GM12878 (cell line): ENCODE results near the gene RPS5. TPM values are rescaled to one million over a fixed set of nuclear protein-coding genes. Genes with fewer than 3 reads are reported as not detected.

ENCODE experiments used
- BCL11A ChIP-seq: IDR thresholded peaks from 2 replicates; pipeline ENCODE4 v1.6.1; 2011; ENCODE audit warnings: low read depth, low read length
- DPF2 ChIP-seq: fragments of 450-650 bp; IDR thresholded peaks from 2 replicates; pipeline ENCODE4 v1.6.1; 2017; ENCODE audit warnings: mild to moderate bottlenecking
- EP300 ChIP-seq, 2 experiments: fragments of 150-350 bp in 1 of 2; IDR thresholded peaks; 2 replicates each; pipeline ENCODE4 v1.6.1; 2011 to 2012; ENCODE audit warnings: low read depth in 2 of 2, low read length in 2 of 2, borderline replicate concordance in 1 of 2, improper control_type of control experiment in 1 of 2, inconsistent platforms in 1 of 2; ENCODE audit not compliant: control insufficient read depth in 1 of 2
- GABPA ChIP-seq: IDR thresholded peaks from 2 replicates; pipeline ENCODE4 v1.6.1; 2014; ENCODE audit warnings: antibody characterized with exemption, low read depth, mild to moderate bottlenecking, inconsistent platforms
- KDM1A ChIP-seq: fragments of 200-600 bp; sonication (generic); IDR thresholded peaks from 2 replicates; pipeline ENCODE4 v1.6.1; 2016; ENCODE audit warnings: borderline replicate concordance
- NFXL1 ChIP-seq: fragments of 450-650 bp; IDR thresholded peaks from 2 replicates; pipeline ENCODE4 v1.6.1; 2017; ENCODE audit warnings: antibody characterized with exemption, mild to moderate bottlenecking, borderline replicate concordance
- PML ChIP-seq: IDR thresholded peaks from 2 replicates; pipeline ENCODE4 v1.6.1; 2012; ENCODE audit warnings: low read length, inconsistent platforms
- POLR2A ChIP-seq: IDR thresholded peaks from 2 replicates; pipeline ENCODE4 v1.6.1; 2011; ENCODE audit warnings: low read depth, mild to moderate bottlenecking, low read length
- RBBP5 ChIP-seq: fragments of 200-600 bp; sonication (generic); conservative IDR thresholded peaks from 2 replicates; pipeline ENCODE4 v1.6.1; 2016
- RELA ChIP-seq: fragments of 450-650 bp; IDR thresholded peaks from 2 replicates; pipeline ENCODE4 v1.8.0; 2014; ENCODE audit warnings: borderline replicate concordance; ENCODE audit not compliant: partially characterized antibody
- SMAD1 ChIP-seq: fragments of 450-650 bp; IDR thresholded peaks from 2 replicates; pipeline ENCODE4 v1.6.1; 2018; ENCODE audit warnings: mild to moderate bottlenecking, low read depth; ENCODE audit not compliant: partially characterized antibody
- SREBF1 ChIP-seq: IDR thresholded peaks from 2 replicates; pipeline ENCODE4 v1.6.1; 2012; ENCODE audit warnings: mild to moderate bottlenecking, low read length
- SREBF2 ChIP-seq: IDR thresholded peaks from 2 replicates; pipeline ENCODE4 v1.6.1; 2012; ENCODE audit warnings: mild to moderate bottlenecking, low read length
- ZNF622 ChIP-seq: fragments of 450-650 bp; IDR thresholded peaks from 2 replicates; pipeline ENCODE4 v1.6.1; 2017; ENCODE audit warnings: mild to moderate bottlenecking, inconsistent platforms
- polyA plus RNA-seq, 11 experiments: library from polyadenylated mRNA; depleted of rRNA in 4 of 11; unstranded in 6 of 11; stranded (reverse) in 5 of 11; fragments of >200 nt; fragmentation: Nextera tagmentation in 4 of 11; fragmentation: Illumina TruSeq in 1 of 11; extraction: Ambion mirVana in 4 of 11; extraction: Trizol in 1 of 11; gene quantifications; 1 replicate in 1 of 11; 2 replicates in 10 of 11; pipeline versions ENCODE4 v1.2.1 to v1.2.3, GENCODE V29; 2011 to 2016; ENCODE audit warnings: inconsistent platforms in 2 of 11, missing spikeins in 2 of 11, low read depth in 1 of 11
- total RNA-seq, 4 experiments: library from RNA; depleted of rRNA in 3 of 4; stranded (reverse); fragments of >200 nt in 3 of 4; fragmentation: Illumina TruSeq in 1 of 4; extraction: Trizol in 1 of 4; gene quantifications; 2 replicates each; pipeline versions ENCODE4 v1.2.1 to v1.2.3, GENCODE V29; 2013 to 2021
- TF ChIP-seq, protein P1 (sequence below): fragments of 450-650 bp; IDR thresholded peaks from 2 replicates; pipeline ENCODE4 v1.6.1; 2017; ENCODE audit warnings: antibody characterized with exemption, mild to moderate bottlenecking, moderate library complexity
- TF ChIP-seq, protein P2 (sequence below): fragments of 450-650 bp; IDR thresholded peaks from 2 replicates; pipeline ENCODE4 v1.6.1; 2016; ENCODE audit warnings: mild to moderate bottlenecking, moderate library complexity, borderline replicate concordance
- TF ChIP-seq, protein P3 (sequence below): fragments of 450-650 bp; IDR thresholded peaks from 2 replicates; pipeline ENCODE4 v1.6.1; 2016; ENCODE audit warnings: mild to moderate bottlenecking
- TF ChIP-seq, protein P4 (sequence below): fragments of 450-650 bp; conservative IDR thresholded peaks from 2 replicates; pipeline ENCODE4 v1.6.1; 2017; ENCODE audit warnings: mild to moderate bottlenecking, moderate library complexity

RPS5 gene
- total and polyA plus RNA-seq, 10 of the 15 experiments (the other 5 are each of a cell fraction or from before 2014, with no cell fraction given) = 1,284 to 3,652 (median 1,922) TPM

DNA sequence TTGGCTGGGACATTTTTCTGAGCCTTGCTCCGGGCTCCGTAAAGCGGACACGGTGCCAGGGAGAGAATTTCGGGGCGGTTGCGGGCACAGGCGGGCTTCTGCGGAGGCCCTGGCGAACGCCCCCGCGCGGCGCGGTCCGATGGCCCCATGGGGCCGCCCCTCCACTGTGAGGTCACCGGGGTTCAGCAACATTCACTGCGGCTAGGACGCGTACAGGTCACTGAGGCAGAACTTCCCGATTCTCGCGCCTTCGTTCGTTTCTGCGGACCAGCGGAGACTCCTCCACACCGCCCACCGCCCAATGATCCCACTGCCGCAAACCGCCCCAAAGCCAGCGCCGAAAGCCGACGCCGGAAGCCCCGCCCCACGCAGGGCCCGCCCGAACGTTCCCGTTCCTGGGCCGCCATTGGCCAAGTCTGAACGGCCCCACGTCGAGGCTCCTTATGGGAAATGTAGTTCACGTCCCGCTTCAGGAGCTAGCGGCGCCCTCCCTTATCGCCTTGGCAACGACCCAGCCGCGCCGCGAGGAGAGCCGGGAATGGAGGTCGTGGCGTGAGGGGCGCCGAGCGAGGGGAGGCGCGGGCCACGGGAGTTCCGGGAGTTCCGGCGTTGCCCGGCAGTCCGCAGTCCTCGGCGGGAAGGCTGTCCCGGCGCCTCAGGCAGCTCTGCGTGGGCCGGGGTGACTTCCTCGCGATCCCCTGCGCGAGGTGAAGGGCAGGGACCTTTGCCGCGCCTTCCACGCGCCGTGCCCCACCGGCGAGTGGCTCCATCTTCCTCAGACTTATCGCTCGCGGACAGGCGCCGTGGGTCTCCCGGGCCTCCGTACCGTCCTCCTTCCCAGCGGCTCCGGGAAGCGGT lies 21.3 kb downstream of the RPS5 start, which contains the start of gene ZNF584 (continued):
- TF ChIP-seq, protein P1, sequence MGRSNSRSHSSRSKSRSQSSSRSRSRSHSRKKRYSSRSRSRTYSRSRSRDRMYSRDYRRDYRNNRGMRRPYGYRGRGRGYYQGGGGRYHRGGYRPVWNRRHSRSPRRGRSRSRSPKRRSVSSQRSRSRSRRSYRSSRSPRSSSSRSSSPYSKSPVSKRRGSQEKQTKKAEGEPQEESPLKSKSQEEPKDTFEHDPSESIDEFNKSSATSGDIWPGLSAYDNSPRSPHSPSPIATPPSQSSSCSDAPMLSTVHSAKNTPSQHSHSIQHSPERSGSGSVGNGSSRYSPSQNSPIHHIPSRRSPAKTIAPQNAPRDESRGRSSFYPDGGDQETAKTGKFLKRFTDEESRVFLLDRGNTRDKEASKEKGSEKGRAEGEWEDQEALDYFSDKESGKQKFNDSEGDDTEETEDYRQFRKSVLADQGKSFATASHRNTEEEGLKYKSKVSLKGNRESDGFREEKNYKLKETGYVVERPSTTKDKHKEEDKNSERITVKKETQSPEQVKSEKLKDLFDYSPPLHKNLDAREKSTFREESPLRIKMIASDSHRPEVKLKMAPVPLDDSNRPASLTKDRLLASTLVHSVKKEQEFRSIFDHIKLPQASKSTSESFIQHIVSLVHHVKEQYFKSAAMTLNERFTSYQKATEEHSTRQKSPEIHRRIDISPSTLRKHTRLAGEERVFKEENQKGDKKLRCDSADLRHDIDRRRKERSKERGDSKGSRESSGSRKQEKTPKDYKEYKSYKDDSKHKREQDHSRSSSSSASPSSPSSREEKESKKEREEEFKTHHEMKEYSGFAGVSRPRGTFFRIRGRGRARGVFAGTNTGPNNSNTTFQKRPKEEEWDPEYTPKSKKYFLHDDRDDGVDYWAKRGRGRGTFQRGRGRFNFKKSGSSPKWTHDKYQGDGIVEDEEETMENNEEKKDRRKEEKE = no peak
- TF ChIP-seq SMAD1 = no peak
- TF ChIP-seq, protein P2, sequence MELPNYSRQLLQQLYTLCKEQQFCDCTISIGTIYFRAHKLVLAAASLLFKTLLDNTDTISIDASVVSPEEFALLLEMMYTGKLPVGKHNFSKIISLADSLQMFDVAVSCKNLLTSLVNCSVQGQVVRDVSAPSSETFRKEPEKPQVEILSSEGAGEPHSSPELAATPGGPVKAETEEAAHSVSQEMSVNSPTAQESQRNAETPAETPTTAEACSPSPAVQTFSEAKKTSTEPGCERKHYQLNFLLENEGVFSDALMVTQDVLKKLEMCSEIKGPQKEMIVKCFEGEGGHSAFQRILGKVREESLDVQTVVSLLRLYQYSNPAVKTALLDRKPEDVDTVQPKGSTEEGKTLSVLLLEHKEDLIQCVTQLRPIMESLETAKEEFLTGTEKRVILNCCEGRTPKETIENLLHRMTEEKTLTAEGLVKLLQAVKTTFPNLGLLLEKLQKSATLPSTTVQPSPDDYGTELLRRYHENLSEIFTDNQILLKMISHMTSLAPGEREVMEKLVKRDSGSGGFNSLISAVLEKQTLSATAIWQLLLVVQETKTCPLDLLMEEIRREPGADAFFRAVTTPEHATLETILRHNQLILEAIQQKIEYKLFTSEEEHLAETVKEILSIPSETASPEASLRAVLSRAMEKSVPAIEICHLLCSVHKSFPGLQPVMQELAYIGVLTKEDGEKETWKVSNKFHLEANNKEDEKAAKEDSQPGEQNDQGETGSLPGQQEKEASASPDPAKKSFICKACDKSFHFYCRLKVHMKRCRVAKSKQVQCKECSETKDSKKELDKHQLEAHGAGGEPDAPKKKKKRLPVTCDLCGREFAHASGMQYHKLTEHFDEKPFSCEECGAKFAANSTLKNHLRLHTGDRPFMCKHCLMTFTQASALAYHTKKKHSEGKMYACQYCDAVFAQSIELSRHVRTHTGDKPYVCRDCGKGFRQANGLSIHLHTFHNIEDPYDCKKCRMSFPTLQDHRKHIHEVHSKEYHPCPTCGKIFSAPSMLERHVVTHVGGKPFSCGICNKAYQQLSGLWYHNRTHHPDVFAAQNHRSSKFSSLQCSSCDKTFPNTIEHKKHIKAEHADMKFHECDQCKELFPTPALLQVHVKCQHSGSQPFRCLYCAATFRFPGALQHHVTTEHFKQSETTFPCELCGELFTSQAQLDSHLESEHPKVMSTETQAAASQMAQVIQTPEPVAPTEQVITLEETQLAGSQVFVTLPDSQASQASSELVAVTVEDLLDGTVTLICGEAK = peak; percentile 83
- TF ChIP-seq, protein P3, sequence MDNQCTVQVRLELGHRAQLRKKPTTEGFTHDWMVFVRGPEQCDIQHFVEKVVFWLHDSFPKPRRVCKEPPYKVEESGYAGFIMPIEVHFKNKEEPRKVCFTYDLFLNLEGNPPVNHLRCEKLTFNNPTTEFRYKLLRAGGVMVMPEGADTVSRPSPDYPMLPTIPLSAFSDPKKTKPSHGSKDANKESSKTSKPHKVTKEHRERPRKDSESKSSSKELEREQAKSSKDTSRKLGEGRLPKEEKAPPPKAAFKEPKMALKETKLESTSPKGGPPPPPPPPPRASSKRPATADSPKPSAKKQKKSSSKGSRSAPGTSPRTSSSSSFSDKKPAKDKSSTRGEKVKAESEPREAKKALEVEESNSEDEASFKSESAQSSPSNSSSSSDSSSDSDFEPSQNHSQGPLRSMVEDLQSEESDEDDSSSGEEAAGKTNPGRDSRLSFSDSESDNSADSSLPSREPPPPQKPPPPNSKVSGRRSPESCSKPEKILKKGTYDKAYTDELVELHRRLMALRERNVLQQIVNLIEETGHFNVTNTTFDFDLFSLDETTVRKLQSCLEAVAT = peak; percentile 31; the same call in 1 of the 2 replicates
- peak; percentile 95 for TF ChIP-seq POLR2A
- TF ChIP-seq NFXL1 = no peak
- TF ChIP-seq SREBF1 = 0 out of 2 replicates have a peak, but pooled peaks have one; percentile 48
- TF ChIP-seq GABPA = peak; percentile 83
- TF ChIP-seq ZNF622 = no peak
- TF ChIP-seq DPF2 = peak; percentile 85
- no peak for TF ChIP-seq RELA
- TF ChIP-seq BCL11A = no peak
- TF ChIP-seq EP300 (IDR thresholded peaks at IDR 0.05; ENCODE audit: borderline replicate concordance in 1 of 2, control insufficient read depth in 1 of 2, low read depth in 2 of 2, low read length in 2 of 2) = no peak
- TF ChIP-seq RBBP5 = no peak
- TF ChIP-seq PML = no peak; the same call in 1 of the 2 replicates
- no peak for TF ChIP-seq SREBF2
- TF ChIP-seq KDM1A = no peak
- TF ChIP-seq, protein P4, sequence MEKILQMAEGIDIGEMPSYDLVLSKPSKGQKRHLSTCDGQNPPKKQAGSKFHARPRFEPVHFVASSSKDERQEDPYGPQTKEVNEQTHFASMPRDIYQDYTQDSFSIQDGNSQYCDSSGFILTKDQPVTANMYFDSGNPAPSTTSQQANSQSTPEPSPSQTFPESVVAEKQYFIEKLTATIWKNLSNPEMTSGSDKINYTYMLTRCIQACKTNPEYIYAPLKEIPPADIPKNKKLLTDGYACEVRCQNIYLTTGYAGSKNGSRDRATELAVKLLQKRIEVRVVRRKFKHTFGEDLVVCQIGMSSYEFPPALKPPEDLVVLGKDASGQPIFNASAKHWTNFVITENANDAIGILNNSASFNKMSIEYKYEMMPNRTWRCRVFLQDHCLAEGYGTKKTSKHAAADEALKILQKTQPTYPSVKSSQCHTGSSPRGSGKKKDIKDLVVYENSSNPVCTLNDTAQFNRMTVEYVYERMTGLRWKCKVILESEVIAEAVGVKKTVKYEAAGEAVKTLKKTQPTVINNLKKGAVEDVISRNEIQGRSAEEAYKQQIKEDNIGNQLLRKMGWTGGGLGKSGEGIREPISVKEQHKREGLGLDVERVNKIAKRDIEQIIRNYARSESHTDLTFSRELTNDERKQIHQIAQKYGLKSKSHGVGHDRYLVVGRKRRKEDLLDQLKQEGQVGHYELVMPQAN = peak; percentile 77
